RKO (cell line): ENCODE results near the gene AP3S1.
"Not testable (repeated sequence)": the region's sequence is repeated elsewhere in the genome, so short reads cannot be mapped to it uniquely, and the experiment has no call there.

Experiments used
- DNase-seq: peaks from one replicate; pipeline ENCODE4 v3.0.0-alpha.2; 2016; ENCODE audit warnings: low spot score

AP3S1 gene

GRCh38 chr5:115841382-115842088 lies at the start of gene AP3S1, which contains the start of gene ATG12:
TSS of gene AP3S1 (plus strand) at chr5:115841935. CDS start at chr5:115842038, 103 bp downstream.
TSS of gene ATG12 (minus strand) at chr5:115841565. CDS start at chr5:115841552, 13 bp downstream.
- DNase-seq, result peak; percentile 94

GRCh38 chr5:115795700-115796099 lies 46.0 kb upstream of the AP3S1 start:
- no peak for DNase-seq

- no peak for DNase-seq
Measured at GRCh38 chr5:115796656-115797055, 45.1 kb upstream of the AP3S1 start.

GRCh38 chr5:115798252-115798651 lies 43.5 kb upstream of the AP3S1 start:
- DNase-seq, result no peak

GRCh38 chr5:115800108-115800507 lies 41.6 kb upstream of the AP3S1 start:
- DNase-seq, result no peak

- DNase-seq, result no peak
Measured at GRCh38 chr5:115801152-115801551, 40.6 kb upstream of the AP3S1 start.

GRCh38 chr5:115801984-115802383 lies 39.8 kb upstream of the AP3S1 start:
- no peak for DNase-seq

GRCh38 chr5:115806986-115807653 lies 34.6 kb upstream of the AP3S1 start:
- DNase-seq, result no peak

GRCh38 chr5:115807654-115808052 lies 34.1 kb upstream of the AP3S1 start:
- no peak for DNase-seq

GRCh38 chr5:115808066-115808465 lies 33.7 kb upstream of the AP3S1 start:
- not testable (repeated sequence) for DNase-seq

GRCh38 chr5:115809946-115810345 lies 31.8 kb upstream of the AP3S1 start:
- no peak for DNase-seq

GRCh38 chr5:115810761-115811160 lies 31.0 kb upstream of the AP3S1 start:
- DNase-seq, result no peak

- no peak for DNase-seq
Measured at GRCh38 chr5:115811406-115811805, 30.3 kb upstream of the AP3S1 start.

- DNase-seq, result no peak
Measured at GRCh38 chr5:115812372-115812771, 29.4 kb upstream of the AP3S1 start.

- DNase-seq, result no peak
Measured at GRCh38 chr5:115813719-115814118, 28.0 kb upstream of the AP3S1 start.

- DNase-seq, result no peak
Measured at GRCh38 chr5:115815006-115815692, 26.6 kb upstream of the AP3S1 start.

GRCh38 chr5:115815693-115816225 lies 26.0 kb upstream of the AP3S1 start:
- no peak for DNase-seq

GRCh38 chr5:115816226-115817081 lies 25.3 kb upstream of the AP3S1 start, which contains the start of gene CDO1:
TSS of gene CDO1 (minus strand) at chr5:115816659. CDS start at chr5:115816397, 262 bp downstream.
- DNase-seq, result no peak

- no peak for DNase-seq
Measured at GRCh38 chr5:115817386-115817785, 24.3 kb upstream of the AP3S1 start.

- DNase-seq, result no peak
Measured at GRCh38 chr5:115818821-115819220, 22.9 kb upstream of the AP3S1 start.

GRCh38 chr5:115820846-115821245 lies 20.9 kb upstream of the AP3S1 start:
- DNase-seq, result no peak

- not testable (repeated sequence) for DNase-seq
Measured at GRCh38 chr5:115824983-115825382, 16.8 kb upstream of the AP3S1 start.
